Embryonic facial prominence (tissue), 1 donor: ENCODE data around the gene HAL.
"Not testable (repeated sequence)": the region's sequence is repeated elsewhere in the genome, so short reads cannot be mapped to it uniquely, and the experiment has no call there.

Source experiments
- DNase-seq: peaks from one replicate; pipeline ENCODE4 v3.0.0-alpha.2; 2016; ENCODE audit errors: extremely low spot score

Gene HAL

GRCh38 chr12:95977764-95978305, 18.3 kb downstream of the HAL start:
- DNase-seq: no peak

GRCh38 chr12:95976416-95976832, 19.7 kb downstream of the HAL start:
- no peak for DNase-seq

GRCh38 chr12:95975491-95975890, 20.7 kb downstream of the HAL start:
- DNase-seq: no peak

DNA sequence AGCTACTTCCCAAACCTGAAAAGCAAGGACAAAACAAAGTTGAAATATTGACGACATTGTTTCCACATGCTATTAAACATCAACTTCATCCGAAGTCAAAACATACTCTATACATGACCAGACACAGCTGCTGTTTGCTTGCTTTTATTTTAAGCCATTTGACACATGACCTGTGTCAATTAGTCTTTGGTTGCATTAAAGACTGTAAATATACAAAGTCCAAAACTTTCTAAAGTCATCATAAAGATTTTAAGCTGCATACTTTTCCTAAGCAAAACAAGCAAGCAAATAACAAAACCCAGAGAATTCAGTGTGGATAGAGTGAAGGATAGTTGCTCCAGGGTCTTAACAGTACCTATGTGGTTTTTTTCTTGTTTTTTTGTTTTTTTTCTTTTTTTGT, 21.8 kb downstream of the HAL start:
- DNase-seq: no peak

DNA sequence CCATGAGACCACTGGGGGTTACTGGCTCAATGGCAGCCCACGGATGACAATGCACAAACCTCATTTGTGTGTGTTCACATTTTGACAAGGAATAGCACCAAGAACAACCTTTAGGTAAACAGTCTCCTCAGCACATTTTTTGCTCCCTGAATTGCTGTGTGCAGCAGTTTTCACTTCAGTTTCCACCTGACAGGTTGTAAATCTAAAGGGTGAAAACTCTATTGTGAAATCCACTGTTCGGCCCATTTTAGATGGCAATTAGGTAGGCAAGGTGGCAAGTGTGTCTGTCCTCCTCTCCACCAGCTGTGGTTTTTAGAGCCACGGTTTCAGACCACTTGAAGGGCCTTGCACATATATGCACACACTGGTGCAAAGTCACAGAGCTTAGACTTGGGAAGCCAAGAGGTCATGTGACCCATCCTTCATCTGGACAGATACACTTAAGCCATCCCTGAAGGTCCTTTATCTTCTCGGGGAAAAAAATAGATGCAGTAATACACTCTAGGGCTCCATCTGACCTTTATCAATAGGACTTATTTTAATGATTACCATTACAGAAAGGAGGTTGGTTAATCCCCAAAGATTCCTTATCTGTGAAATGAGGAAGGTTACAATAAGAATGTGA, 23.2 kb downstream of the HAL start:
- no peak for DNase-seq

DNA sequence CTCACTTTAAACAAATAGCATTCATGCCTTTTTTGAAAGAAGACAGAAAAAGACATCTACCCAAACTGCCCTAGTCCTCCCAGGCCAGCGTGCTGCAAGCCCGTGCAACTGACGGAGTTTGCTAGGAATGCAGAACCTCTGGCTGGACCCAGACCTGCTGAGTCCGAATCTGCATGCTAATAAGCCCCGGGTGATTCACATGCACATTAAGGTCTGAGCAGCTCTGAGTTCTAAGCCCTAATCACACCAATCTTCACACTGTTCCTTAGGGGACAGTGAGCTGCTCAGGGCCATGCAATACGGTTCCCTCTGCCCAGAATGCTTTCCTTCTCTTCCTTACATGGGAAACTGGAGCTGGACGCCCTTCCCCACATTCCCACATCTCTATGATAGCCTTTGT, 25.2 kb downstream of the HAL start:
- DNase-seq: no peak

DNA sequence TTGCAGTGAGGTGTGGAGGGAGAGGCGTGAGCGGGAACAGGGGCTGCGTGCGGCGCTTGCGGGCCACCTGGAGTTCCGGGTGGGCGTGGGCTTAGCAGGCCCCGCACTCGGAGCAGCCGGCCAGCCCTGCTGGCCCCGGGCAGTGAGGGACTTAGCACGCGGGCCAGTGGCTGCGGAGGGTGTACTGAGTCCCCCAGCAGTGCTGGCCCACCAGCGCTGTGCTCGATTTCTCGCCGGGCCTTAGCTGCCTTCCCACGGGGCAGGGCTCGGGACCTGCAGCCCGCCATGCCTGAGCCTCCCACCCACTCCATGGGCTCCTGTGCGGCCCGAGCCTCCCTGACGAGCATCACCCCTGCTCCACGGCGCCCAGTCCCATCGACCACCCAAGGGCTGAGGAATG, 27.0 kb downstream of the HAL start:
- DNase-seq: not testable (repeated sequence)

- DNase-seq: no peak
Measured at GRCh38 chr12:95967301-95967700, 28.8 kb downstream of the HAL start.

- no peak for DNase-seq
Measured at GRCh38 chr12:95966287-95966870, 29.8 kb downstream of the HAL start.

- DNase-seq: no peak
Measured at GRCh38 chr12:95963096-95963495, 33.0 kb downstream of the HAL start.

DNA sequence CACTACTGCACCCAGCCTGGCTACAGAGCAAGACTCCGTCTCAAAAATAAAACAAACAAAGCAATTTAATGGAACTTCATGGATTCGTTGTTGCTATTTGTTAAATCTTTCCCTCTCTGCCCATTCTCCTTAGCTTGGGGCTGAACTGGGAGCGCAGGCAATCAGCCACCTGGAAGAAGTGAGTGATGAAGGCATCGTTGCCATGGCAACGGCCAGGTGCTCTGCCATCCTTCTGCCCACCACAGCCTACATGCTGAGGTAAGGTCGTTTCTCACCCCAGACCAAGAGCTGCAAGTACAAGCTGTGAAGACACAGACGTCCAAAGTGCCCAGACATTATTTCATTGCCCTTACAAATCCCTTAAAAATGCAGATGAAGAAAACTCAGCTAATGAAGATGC, 33.9 kb downstream of the HAL start:
- no peak for DNase-seq

DNA sequence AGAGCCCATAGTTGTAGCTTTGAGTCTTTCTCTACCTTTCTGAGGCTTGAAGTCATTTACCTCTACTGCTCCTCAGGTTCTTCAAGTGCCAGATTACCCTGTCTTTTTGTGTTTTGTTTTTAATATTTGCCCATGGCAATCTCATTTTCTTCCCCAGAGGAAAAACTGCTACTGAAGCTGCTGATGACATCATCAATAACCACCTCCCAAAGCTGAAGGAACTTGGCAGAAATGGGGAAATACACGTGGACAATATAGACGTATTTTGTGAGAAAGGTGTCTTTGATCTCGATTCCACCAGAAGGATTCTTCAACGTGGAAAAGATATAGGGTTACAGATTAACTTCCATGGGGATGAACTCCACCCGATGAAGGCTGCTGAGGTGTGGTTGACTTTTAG, 35.9 kb downstream of the HAL start:
- no peak for DNase-seq

DNA sequence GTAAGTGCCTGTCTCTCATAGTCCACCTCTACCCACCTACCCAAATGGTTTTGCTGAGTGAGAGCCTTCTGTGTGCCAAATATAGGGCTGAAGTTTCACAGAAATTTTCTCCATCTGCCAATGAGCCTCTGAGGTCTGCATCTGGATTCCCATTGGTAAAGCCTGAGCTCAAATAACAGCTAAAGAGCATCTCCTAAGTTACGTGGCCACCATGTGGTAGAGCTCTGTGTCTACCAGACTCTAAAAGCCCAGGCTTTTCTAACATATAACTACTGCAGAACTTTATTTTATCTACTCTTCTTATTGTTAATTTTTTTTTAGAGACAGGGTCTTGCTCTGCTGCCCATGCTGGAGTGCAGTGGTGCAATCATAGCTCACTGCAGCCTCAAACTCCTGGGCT, 37.0 kb downstream of the HAL start:
- DNase-seq: no peak

DNA sequence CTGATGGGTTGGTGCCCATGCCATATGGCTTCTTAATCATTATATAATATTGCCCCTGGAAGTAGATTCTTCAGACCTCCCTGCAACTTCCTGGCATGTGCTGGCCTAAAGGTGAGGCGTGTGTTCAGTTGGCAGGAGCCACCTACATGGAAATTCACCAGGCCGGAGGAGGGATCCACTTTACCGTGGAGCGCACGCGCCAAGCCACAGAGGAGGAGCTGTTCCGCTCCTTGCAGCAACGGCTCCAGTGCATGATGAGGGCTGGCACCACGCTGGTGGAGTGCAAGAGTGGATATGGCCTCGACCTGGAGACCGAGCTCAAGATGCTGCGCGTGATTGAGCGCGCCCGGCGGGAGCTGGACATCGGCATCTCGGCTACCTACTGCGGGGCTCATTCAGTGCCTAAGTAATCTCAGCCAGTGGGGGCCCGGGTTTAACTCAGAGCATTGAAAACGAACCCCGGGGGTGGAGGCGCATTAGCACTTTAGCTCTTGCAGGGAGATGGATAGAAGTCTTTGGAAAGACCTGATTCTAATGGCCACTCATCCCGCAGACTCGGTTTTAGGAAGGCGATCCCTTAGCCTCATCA, 39.5 kb downstream of the HAL start:
- DNase-seq: no peak

DNA sequence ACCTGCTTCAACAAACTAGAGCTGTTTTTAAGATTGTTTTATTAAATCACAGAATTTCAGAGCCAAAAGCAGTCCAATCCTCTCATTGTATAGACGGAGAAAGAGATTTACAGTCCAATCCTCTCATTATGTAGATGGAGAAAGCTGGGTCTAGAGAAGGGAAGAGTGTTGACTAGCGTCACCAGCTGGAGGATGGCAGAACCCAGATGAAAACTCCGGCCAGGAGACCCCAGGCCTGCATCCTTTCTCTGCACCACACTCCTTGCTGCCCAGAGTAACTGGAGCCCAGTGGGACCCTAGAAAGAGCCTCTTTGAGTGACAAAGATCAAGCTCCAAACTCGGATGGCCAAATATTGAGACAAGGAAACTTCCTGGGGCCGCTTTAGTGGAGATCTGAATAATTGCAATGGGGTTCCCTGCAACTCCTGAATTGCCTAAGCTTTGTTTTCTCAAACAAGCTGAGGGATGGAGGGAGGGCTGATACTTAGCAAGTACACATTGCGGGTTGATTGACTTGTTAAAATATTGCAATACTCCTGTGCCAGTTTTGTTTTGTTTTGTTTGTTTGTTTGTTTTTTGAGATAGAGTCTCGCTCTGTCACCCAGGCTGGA, 40.5 kb downstream of the HAL start:
- DNase-seq: no peak

- no peak for DNase-seq
Measured at GRCh38 chr12:95953000-95953399, 43.1 kb downstream of the HAL start.

GRCh38 chr12:95951515-95951914, 44.6 kb downstream of the HAL start:
- DNase-seq: no peak

GRCh38 chr12:95949477-95950206, 46.5 kb downstream of the HAL start:
- DNase-seq: no peak

DNA sequence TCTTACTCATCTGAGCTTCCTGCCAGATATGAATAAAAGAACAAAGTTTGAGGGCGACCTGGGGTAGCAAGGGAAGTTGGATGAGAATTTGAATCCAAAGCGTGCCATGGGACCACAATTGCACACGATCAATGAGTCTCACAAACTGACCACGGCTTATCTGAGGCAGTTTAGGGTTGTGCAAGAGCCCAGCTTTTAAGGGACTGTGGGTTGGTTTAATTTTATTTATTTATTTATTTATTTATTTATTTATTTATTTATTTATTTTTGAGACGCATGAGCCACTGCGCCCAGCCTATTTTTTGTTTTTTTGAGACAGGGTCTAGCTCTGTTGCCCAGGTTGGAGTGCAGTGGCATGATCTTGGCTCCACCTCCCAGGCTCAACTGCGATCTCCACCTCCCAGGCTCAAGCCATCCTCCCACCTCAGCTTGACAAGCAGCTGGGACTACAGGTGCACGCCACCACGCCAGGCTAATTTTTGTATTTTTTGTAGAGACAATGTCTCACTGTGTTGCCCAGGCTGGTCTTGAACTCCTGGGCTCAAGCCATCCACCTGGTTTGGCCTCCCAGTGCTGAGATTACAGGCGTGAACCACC, 51.9 kb downstream of the HAL start:
- DNase-seq: no peak

DNA sequence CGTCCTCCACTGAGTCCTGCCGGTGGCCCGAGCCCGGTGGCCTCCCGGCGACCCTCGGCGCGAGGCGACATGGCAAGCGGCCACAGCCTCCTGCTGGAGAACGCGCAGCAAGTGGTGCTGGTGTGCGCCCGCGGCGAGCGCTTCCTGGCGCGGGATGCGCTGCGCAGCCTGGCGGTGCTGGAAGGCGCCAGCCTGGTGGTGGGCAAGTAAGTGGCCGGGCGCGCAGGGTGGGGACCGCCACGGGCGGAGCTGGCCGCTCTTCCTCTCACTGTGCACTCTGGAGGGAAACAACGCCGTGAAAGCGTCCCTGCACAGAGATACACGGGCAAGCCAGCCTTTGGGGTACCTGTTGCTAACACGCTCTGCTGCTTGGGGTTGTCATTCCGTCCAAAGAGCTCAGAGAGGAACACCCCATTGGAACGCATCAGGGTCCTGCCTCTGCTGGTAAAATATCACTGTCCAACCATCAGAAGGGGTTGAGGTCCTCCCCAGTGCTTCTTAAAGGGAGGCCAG, 52.8 kb downstream of the HAL start, which contains the start of gene AMDHD1:
TSS of gene AMDHD1 (plus strand) at position 2 of the 513 bp plus-strand sequence. CDS start at position 70, 68 bp downstream.
- DNase-seq: no peak
